D341Med (cell line): ENCODE data around the gene CFAP44.
"Not testable (repeated sequence)": the region's sequence is repeated elsewhere in the genome, so short reads cannot be mapped to it uniquely, and the experiment has no call there.

Source experiments
- DNase-seq: peaks from one replicate; pipeline ENCODE4 v3.0.0; 2012; ENCODE audit warnings: low spot score

CFAP44 gene, protein sequence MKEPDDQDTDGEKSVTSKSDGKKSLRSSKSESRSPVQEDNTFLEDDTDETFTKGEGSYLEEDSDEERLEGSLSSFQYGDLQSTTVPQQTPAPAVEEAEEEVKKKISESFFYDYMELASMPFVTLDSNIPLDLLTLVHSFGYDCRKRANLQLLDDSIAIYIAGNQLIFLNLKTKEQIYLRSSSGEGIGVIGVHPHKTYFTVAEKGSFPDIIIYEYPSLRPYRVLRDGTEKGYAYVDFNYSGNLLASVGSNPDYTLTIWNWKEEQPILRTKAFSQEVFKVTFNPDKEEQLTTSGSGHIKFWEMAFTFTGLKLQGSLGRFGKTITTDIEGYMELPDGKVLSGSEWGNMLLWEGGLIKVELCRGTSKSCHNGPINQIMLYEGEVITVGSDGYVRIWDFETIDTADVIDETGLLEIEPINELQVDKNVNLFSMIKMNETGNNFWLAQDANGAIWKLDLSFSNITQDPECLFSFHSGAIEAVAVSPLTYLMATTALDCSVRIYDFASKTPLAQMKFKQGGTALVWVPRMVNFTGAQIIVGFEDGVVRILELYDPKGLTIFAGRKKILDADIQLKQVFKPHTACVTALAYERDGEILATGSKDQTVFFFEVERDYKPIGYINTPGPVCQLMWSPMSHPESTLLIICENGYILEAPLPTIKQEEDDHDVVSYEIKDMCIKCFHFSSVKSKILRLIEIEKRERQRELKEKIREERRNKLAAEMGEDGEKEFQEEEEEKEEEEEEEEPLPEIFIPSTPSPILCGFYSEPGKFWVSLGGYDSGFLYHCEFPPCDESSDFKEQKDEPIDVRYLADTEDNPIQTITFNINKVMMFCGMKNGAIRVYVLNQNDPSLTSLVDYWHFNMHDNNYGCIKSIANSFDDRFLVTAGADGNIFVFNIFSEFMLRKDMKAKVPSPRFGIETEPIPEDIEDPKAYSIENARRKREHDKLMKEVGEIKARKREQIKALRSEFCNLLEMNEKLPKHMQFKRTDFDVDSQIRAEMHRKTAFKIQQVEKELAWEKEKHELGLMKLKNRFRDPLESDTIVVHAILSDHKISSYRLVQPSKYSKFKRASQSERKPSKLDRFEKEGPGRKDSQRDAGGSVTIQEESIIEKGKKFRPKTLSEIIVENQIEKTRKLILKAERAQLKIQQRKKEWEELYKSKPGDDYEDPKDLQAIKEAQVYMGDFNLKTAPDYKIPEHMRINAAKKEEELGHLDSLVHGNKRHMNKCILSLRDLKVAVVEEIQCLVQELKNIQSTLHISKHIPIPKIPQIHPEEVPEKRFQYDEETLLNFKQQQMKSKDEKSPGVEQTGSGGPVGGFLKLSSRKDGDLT (N-terminal part only)

DNA sequence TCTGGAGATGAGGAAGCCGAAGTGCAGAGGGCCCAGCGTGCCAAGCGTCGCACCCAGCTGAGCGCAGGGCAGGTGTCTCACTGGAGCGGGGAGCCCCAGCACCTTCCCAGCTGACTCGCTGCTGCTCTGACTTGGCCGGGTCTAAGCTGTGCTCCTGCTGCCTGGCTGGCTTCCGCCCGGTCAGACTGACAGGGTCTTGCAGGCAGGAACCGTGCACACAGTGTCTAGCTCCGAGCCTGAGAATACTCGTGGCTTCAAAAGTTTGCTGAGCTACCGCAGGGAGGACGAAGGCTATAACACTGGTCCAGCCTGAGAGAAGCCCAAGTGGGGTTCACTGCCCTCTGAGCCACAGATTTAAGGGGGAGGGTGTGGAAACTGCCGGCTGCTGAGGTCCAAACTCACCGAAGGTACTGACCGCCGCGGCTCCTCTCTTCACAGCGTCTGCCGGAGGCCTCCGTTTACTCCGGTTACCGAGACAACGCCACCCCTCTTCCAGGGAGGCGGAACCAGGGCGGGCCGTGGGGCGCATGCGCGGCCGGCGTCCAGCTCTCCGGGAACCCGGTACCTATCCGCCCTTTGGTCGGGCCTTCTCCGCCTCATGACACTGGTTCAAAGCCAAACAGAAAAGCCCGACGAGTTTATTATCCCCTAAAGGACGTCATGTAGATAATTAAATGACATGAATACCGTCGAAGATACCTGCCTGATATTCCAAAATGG is at the start of gene CFAP44:
Gene CFAP44, minus strand, starts transcription at position 443 of the 720 bp plus-strand sequence. CDS start 7,829 bp downstream, outside the sequence.
- no peak for DNase-seq

DNA sequence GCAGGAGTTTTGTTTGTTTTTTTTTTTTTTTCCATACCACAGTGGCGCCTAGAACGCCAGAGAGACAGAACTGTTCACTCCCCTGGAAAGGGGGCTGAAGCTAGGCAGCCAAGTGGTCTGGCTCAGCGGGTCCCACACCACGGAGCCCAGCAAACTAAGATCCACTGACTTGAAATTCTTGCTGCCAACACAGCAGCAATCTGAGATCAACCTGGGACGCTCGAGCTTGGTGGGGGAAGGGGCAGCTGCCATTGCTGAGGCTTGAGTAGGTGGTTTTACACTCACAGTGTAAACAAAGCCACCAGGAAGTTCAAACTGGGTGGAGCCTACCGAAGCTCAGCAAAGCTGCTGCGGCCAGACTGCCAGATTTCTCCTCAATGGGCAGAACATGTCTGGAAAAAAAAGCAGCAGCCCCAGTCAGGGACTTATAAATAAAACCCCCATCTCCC is 43.9 kb upstream of the CFAP44 start:
- no peak for DNase-seq

DNA sequence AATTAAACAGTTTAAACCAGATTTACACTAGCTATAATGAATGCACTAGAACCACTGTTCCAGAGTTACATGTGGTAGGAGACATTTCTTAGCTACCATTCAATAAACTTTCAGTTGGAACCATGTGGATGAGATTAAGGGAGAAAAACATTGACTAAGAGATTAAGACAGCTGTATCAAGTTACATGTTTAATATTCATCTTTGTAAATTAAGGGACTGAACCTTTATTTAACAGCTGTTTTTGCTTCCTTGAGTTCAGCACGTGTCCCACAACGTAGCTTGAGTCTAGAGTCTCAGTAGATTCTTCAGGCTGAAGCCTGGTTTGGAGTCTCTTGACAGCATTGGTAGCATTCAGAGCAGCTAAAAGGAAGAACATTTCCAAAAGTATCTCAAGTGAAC is 27.2 kb upstream of the CFAP44 start:
- no peak for DNase-seq

GRCh38 chr3:113461488-113461887 is 20.2 kb upstream of the CFAP44 start:
- no peak for DNase-seq

GRCh38 chr3:113458554-113458953 is 17.3 kb upstream of the CFAP44 start:
- DNase-seq, result not testable (repeated sequence)

- no peak for DNase-seq
Measured at GRCh38 chr3:113455446-113455845, 14.2 kb upstream of the CFAP44 start.

GRCh38 chr3:113454630-113455029 is 13.3 kb upstream of the CFAP44 start:
- DNase-seq, result no peak

DNA sequence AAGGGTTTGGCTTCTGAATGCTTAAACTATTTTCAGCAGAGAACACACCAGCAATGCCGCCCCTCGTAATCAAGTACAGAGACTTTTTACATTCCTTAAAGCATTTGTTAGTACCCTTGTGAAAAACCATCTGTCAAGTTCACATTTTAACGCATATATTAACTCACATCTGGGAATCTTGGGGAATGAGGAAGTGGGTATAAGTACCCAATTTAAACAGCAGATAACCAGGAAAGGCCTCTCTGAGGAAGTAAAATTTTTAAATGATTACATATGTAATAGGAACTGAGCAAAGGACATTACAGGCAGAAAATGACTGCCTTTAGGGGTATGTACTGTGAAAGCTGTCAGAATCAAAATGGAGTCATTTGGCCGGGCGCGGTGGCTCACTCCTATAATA is 12.8 kb upstream of the CFAP44 start:
- DNase-seq, result no peak

- no peak for DNase-seq
Measured at GRCh38 chr3:113450911-113451310, 9.6 kb upstream of the CFAP44 start.

GRCh38 chr3:113439606-113440005 is 1.7 kb downstream of the CFAP44 start:
- no peak for DNase-seq

DNA sequence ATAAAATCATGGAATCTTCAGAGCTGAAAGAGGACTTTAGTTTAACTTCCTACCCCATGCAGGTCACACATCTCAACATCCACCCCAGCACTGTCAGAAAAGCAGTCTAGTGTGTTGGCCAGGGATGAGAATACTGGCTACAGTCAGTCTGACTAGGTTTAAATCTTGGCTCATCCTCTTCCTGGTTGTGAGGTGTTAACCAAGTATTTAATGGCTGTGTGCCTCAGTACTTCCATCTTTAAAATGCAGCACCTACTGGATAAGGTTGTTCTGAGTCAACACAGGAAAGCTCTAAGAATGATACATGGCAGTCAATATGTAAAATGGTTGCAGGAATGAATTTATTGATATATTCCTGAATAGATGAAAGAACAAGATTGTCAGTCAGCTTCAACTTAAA is 3.1 kb downstream of the CFAP44 start:
- DNase-seq, result no peak

- no peak for DNase-seq
Measured at GRCh38 chr3:113437411-113437810, 3.9 kb downstream of the CFAP44 start.

GRCh38 chr3:113436809-113437208 is 4.5 kb downstream of the CFAP44 start:
- no peak for DNase-seq

- DNase-seq, result no peak
Measured at GRCh38 chr3:113431811-113432210, 9.5 kb downstream of the CFAP44 start.

GRCh38 chr3:113428581-113428980 is 12.7 kb downstream of the CFAP44 start:
- no peak for DNase-seq

- DNase-seq, result no peak
Measured at GRCh38 chr3:113423699-113424098, 17.6 kb downstream of the CFAP44 start.

DNA sequence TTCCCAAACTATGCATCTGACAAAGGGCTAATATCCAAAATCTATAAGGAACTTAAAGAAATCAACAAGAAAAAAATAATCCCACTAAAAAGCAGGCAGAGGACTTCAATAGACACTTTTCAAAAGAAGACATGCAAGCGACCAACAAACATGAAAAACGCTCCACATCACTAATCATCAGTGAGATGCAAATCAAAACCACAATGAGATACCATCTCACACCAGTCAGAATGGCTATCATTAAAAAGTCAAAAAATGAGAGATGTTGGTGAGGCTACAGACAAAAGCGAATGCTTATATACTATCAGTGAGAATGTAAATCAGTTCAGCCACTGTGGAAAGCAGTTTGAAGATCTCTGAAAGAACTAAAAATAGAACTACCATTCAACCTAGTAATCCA is 20.2 kb downstream of the CFAP44 start:
- DNase-seq, result no peak

- no peak for DNase-seq
Measured at GRCh38 chr3:113409676-113410075, 31.6 kb downstream of the CFAP44 start.

- no peak for DNase-seq
Measured at GRCh38 chr3:113405180-113405579, 36.1 kb downstream of the CFAP44 start.

DNA sequence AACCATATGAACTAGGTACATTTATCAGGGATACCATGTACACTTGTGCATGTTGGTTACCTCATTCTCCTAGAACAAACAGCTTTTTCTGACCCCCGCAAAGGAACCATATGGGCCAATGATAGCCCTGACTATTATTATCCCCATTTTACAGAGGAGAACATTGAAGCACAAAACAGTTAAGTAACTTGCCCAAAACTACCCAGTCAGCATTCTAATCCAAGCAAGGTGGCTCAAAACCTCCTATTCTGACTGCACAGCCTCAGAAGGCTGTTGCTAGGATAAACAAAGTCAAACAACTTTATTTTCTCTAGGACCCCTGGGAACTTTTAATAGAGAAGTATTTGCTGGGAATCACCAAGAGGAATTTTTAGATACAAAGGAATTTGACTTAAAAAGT is 36.7 kb downstream of the CFAP44 start:
- DNase-seq, result no peak
